Panc1 (cell line): ENCODE data around the gene WHRN. TPM values are rescaled to one million over a fixed set of nuclear protein-coding genes. Genes with fewer than 3 reads are reported as not detected.

ENCODE experiments used
- ATAC-seq: fragments of 200-7000 bp; cut with Tn5 transposase; 2 replicates; pipeline ENCODE4 v1.9.1; 2020; ENCODE audit warnings: mild to moderate bottlenecking, moderate library complexity
- BruUV-seq: library from RNA; stranded (reverse); fragments of 400-500 nt; replicated peaks from 2 replicates; lab custom pipeline; 2021; lab: Mats Ljungman, UMichigan
- CTCF ChIA-PET: fragments of 300-600 bp; sonication (Branson Sonifier 250); formaldehyde crosslinking; loops from one replicate; lab custom pipeline; 2022; ENCODE audit warnings: antibody characterized with exemption; lab: Charles Lee
- POLR2A ChIA-PET: fragments of 300-600 bp; sonication (Branson Sonifier 250); formaldehyde crosslinking; loops from one replicate; lab custom pipeline; 2022; ENCODE audit warnings: antibody characterized with exemption; lab: Charles Lee
- DNase-seq: peaks from one replicate; pipeline ENCODE4 v3.0.0-alpha.2; 2010; ENCODE audit warnings: low read depth, low spot score
- H3K27ac ChIP-seq: 2 replicates; pipeline ENCODE4 v1.5.1; 2011; ENCODE audit warnings: mild to moderate bottlenecking, low read length, inconsistent platforms
- H3K27me3 ChIP-seq: fragments of 200-500 bp; sonication (Bioruptor generic); 2 replicates; pipeline ENCODE4 v1.6.0; 2014; ENCODE audit warnings: low read length, inconsistent platforms; ENCODE audit not compliant: control insufficient read depth, insufficient read depth
- H3K36me3 ChIP-seq: fragments of 200-500 bp; sonication (Bioruptor generic); 2 replicates; pipeline ENCODE4 v1.5.1; 2014; ENCODE audit warnings: inconsistent platforms, mild to moderate bottlenecking, low read length, moderate library complexity; ENCODE audit not compliant: control insufficient read depth, insufficient read depth
- H3K4me1 ChIP-seq: 2 replicates; pipeline ENCODE4 v1.5.1; 2011; ENCODE audit warnings: inconsistent platforms, mild to moderate bottlenecking, low read length, moderate library complexity; ENCODE audit not compliant: control insufficient read depth, insufficient read depth
- H3K4me3 ChIP-seq, 2 experiments: 2 replicates each; pipeline ENCODE4 v1.5.1; 2011 to 2012; ENCODE audit warnings: low read depth in 2 of 2, low read length in 2 of 2, mild to moderate bottlenecking in 2 of 2, inconsistent platforms in 1 of 2, moderate library complexity in 1 of 2
- H3K9me3 ChIP-seq: fragments of 200-500 bp; sonication (Bioruptor generic); 2 replicates; pipeline ENCODE4 v1.5.1; 2014; ENCODE audit warnings: low read depth, mild to moderate bottlenecking, inconsistent platforms, low read length, moderate library complexity; ENCODE audit not compliant: control insufficient read depth, insufficient read depth
- CTCF ChIP-seq: fragments of 450-650 bp; IDR thresholded peaks from 2 replicates; pipeline ENCODE4 v1.5.1; 2017; ENCODE audit warnings: mild to moderate bottlenecking
- POLR2AphosphoS5 ChIP-seq: IDR thresholded peaks from 2 replicates; pipeline ENCODE4 v1.6.1; 2012; ENCODE audit warnings: mild to moderate bottlenecking, low read depth, low read length, moderate library complexity
- REST ChIP-seq, 2 experiments: IDR thresholded peaks; 2 replicates each; pipeline ENCODE4 v1.6.1; 2011 to 2012; ENCODE audit warnings: low read depth in 2 of 2, control low read depth in 1 of 2, low read length in 1 of 2, mild to moderate bottlenecking in 1 of 2, moderate library complexity in 1 of 2; ENCODE audit not compliant: insufficient read depth in 1 of 2
- SIN3A ChIP-seq: IDR thresholded peaks from 2 replicates; pipeline ENCODE4 v1.6.1; 2012; ENCODE audit warnings: low read depth, mild to moderate bottlenecking, low read length, moderate library complexity, borderline replicate concordance; ENCODE audit not compliant: insufficient read depth
- TCF7L2 ChIP-seq: IDR thresholded peaks from 2 replicates; pipeline ENCODE4 v1.6.1; 2011; ENCODE audit warnings: mild to moderate bottlenecking, low read depth, low read length, inconsistent platforms
- in situ Hi-C: cut with HindIII; loops from 2 replicates; pipeline ENCODE4 v1.10.0; 2016; ENCODE audit warnings: low sequenced_read_pairs, low pct_unique_long_range_greater_than_20kb
- intact Hi-C: fragments of 100-400 bp; cut with micrococcal nuclease; formaldehyde crosslinking; loops from one replicate; pipeline ENCODE4 v1.10.0; 2022; ENCODE audit not compliant: unreplicated experiment
- total RNA-seq: library from RNA; stranded (reverse); gene quantifications from one replicate; pipeline ENCODE4 v1.2.1, GENCODE V29; 2021; ENCODE audit not compliant: unreplicated experiment

Gene WHRN
- total RNA-seq, 1 experiment from 2014 or later = 18.0 TPM

GRCh38 chr9:114456929-114457328 lies 48.3 kb downstream of the WHRN start:
- no peak overlapping the region for H3K4me3 ChIP-seq
- no peak for DNase-seq
- in situ Hi-C loops (no loop called here), intact Hi-C loops (no loop called here)
- TF ChIP-seq CTCF (no peak), TCF7L2 (no peak), REST (IDR thresholded peaks at IDR 0.05; ENCODE audit: insufficient read depth in 1 of 2, low read depth in 2 of 2, low read length in 1 of 2) (no peak), SIN3A (no peak), POLR2AphosphoS5 (no peak)
- H3K4me1 ChIP-seq = no peaks in the 10 kb centered on the region
- no peak for ATAC-seq
- ChIA-PET CTCF (interaction anchor here (0.7 kb wide), 1 partner anchor 533 kb away, joined by 3 read pairs; no protein-coding TSS in a partner anchor), POLR2A (no interaction called here)
- H3K27me3 ChIP-seq = no peaks in the 10 kb centered on the region
- no peak overlapping the region for H3K27ac ChIP-seq
- no peaks in the 10 kb centered on the region for H3K36me3 ChIP-seq
- no peaks in the 10 kb centered on the region for H3K9me3 ChIP-seq
- BruUV-seq = no TSS peak

GRCh38 chr9:114454652-114455051 lies 50.6 kb downstream of the WHRN start:
- DNase-seq (no peak), ATAC-seq (no peak)
- TF ChIP-seq CTCF = no peak
- TF ChIP-seq POLR2AphosphoS5 = no peak
- TF ChIP-seq REST (IDR thresholded peaks at IDR 0.05; ENCODE audit: insufficient read depth in 1 of 2, low read depth in 2 of 2, low read length in 1 of 2) = no peak
- TF ChIP-seq TCF7L2 = no peak
- TF ChIP-seq SIN3A = no peak
- ChIA-PET CTCF (no interaction called here), POLR2A (no interaction called here)
- Histone ChIP-seq H3K27ac (no peak overlapping the region), H3K36me3 (no peaks in the 10 kb centered on the region), H3K27me3 (no peaks in the 10 kb centered on the region), H3K9me3 (no peaks in the 10 kb centered on the region), H3K4me1 (no peaks in the 10 kb centered on the region), H3K4me3 (no peak overlapping the region)
- BruUV-seq = no TSS peak
- in situ Hi-C loops = no loop called here
- intact Hi-C loops = no loop called here
